Measurements from ENCODE around the gene EDA.

EDA gene

DNA sequence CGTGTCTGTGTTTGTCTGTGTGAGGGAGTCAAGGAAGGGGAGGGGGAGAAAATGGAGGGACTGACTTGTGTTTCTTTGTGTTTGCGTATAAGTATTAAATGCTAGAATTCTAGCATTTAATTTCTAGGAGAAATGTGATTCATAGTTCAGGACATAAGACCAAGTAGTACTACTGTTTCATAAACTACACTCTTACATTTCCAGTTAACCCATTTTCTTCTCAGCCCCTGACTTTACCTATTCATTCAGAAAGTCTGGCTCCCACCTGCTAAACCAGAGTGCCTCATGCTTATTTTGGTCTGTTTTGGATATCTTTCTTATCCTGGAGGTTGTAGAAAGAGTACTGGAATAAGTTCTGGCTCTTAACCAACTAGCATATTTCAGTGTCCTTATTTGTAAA is 14.2 kb downstream of the EDA start:
- peaks cover 0 to 3% of the 10 kb centered on the region in 2 donors for H3K27me3 Mint-ChIP-seq
- H3K9me3 Mint-ChIP-seq = no peaks in the 10 kb centered on the region
- H3K4me3 Mint-ChIP-seq = no peak overlapping the region

GRCh38 chrX:69664693-69665092 is 48.8 kb downstream of the EDA start:
- Mint-ChIP-seq H3K36me3 (peaks cover 0 to 2% of the 10 kb centered on the region in 2 donors), H3K4me1 (no peaks in the 10 kb centered on the region), H3K27me3 (no peaks in the 10 kb centered on the region), H3K27ac (no peak overlapping the region), H3K9me3 (peaks cover 12 to 36% of the 10 kb centered on the region in 2 donors), H3K4me3 (no peak overlapping the region)
- DNase-seq (no peak), ATAC-seq (replicated peaks) (no peak)

More for the DNA sequence above, 14.2 kb downstream of the EDA start:
- DNase-seq (no peak), ATAC-seq (replicated peaks) (no peak)
- Mint-ChIP-seq H3K4me1 (no peaks in the 10 kb centered on the region), H3K27ac (no peak overlapping the region), H3K36me3 (no peaks in the 10 kb centered on the region)

DNA sequence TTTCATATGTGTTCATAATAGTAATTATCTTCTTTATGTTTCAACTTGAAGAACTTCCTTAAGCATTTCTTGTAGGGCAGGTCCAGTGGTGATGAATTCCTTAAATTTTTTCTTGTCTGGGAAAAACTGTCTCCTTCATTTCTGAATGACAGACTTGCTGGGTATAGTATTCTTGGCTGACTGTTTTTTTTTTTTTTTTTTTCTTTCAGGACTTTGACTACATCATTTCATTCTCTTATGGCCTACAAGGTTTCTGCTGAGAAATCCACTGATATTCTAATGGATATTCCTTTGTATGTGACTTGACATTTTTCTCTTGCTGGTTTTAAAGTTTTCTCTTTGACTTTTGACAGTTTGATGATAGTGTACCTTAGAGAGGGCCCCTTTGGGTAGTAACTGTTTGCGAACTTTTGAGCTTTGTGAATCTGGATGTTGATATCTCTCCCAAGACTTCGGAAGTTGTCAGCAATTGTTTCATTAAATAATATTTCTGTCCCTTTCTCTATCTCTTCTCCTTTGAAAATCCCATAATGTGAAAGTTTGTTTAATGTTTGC is 54.2 kb downstream of the EDA start:
- H3K9me3 Mint-ChIP-seq = peaks cover 16 to 32% of the 10 kb centered on the region in 2 donors
- DNase-seq = no peak
- H3K4me1 Mint-ChIP-seq = no peaks in the 10 kb centered on the region
- no peak for ATAC-seq (replicated peaks)
- no peak overlapping the region for H3K4me3 Mint-ChIP-seq
- H3K36me3 Mint-ChIP-seq = peaks cover 2 to 3% of the 10 kb centered on the region in 2 donors
- no peaks in the 10 kb centered on the region for H3K27me3 Mint-ChIP-seq
- no peak overlapping the region for H3K27ac Mint-ChIP-seq

DNA sequence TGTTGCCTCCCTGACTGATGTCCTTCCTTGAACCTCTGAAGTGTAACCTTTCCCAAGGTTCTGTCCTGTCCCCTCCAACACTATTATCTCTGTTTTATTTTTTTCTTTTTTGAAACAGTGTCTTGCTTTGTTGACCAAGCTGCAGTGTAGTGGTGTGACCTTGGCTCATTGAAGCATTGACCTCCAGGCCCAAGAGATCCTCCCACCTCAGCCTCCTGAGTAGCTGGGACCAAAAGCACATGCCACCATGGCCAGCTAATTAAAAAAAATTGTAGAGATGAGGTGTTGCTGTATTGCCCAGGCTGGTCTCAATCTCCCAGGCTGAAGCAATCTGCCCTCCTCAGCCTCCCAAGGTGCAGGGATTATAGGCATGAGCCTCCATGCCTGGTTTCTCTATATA is 59.0 kb downstream of the EDA start:
- Mint-ChIP-seq H3K27me3 (no peaks in the 10 kb centered on the region), H3K36me3 (peaks cover 0 to 3% of the 10 kb centered on the region in 2 donors), H3K9me3 (peaks cover 11 to 14% of the 10 kb centered on the region in 2 donors), H3K27ac (no peak overlapping the region), H3K4me1 (no peaks in the 10 kb centered on the region), H3K4me3 (no peak overlapping the region)
- DNase-seq (no peak), ATAC-seq (replicated peaks) (no peak)

DNA sequence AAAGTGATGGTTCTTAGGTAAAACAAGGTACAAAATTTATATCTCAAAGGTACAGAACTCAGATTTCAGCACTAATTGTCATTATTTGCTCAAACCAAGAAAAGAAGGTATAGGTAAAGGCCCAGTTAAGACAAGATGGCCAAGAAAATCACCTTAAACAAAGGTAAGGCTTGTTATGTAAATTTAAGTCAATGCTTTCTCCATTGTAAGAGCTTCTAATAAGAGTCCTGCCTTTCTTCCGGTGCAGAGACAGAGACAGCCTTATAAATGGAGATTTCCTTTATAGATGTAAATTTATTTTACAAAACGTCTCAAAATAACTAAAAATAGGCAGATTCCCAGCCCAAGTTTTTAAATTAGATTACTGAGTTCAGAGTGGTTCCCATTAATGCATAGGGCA is 89.9 kb downstream of the EDA start:
- H3K27me3 Mint-ChIP-seq = no peaks in the 10 kb centered on the region
- DNase-seq (no peak), ATAC-seq (replicated peaks) (no peak)
- H3K27ac Mint-ChIP-seq = no peak overlapping the region
- H3K4me1 Mint-ChIP-seq = no peaks in the 10 kb centered on the region
- H3K4me3 Mint-ChIP-seq = no peak overlapping the region
- H3K9me3 Mint-ChIP-seq = peaks cover 8 to 10% of the 10 kb centered on the region in 2 donors
- H3K36me3 Mint-ChIP-seq = no peaks in the 10 kb centered on the region

GRCh38 chrX:69718102-69718501 is 102.2 kb downstream of the EDA start:
- no peak overlapping the region for H3K4me3 Mint-ChIP-seq
- DNase-seq (no peak), ATAC-seq (replicated peaks) (no peak)
- peaks cover 0 to 3% of the 10 kb centered on the region in 2 donors for H3K36me3 Mint-ChIP-seq
- no peaks in the 10 kb centered on the region for H3K4me1 Mint-ChIP-seq
- H3K27me3 Mint-ChIP-seq = no peaks in the 10 kb centered on the region
- H3K27ac Mint-ChIP-seq = no peak overlapping the region
- peaks cover 10 to 29% of the 10 kb centered on the region in 2 donors for H3K9me3 Mint-ChIP-seq

DNA sequence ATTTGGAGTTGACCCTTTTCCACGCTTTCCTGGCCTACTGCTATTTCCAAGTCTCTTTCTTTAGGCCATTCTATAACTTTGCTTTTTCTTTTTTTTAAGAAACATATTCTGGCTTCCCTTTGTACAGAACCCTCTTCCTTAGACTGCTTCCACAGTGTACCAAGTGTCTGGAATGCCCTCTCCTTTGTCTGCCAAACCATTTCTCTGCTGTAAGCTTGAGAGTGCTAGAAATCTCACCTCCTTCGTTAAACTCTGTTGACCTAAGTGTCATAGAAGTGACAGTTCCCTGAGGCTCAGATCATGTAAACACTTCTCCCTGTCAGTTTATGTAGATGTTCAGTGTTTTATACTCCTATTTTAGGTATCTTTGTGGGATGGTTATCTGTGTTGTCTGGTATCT is 108.4 kb downstream of the EDA start:
- no peaks in the 10 kb centered on the region for H3K27me3 Mint-ChIP-seq
- ATAC-seq (replicated peaks) (no peak), DNase-seq (no peak)
- no peak overlapping the region for H3K27ac Mint-ChIP-seq
- no peak overlapping the region for H3K4me3 Mint-ChIP-seq
- H3K36me3 Mint-ChIP-seq = peaks cover 0 to 3% of the 10 kb centered on the region in 2 donors
- H3K4me1 Mint-ChIP-seq = no peaks in the 10 kb centered on the region
- H3K9me3 Mint-ChIP-seq = peaks cover 2 to 7% of the 10 kb centered on the region in 2 donors

GRCh38 chrX:69740317-69740716 is 124.4 kb downstream of the EDA start:
- Mint-ChIP-seq H3K27me3 (no peaks in the 10 kb centered on the region), H3K36me3 (peaks cover 0 to 2% of the 10 kb centered on the region in 2 donors), H3K27ac (no peak overlapping the region), H3K4me3 (no peak overlapping the region), H3K4me1 (no peaks in the 10 kb centered on the region), H3K9me3 (peaks cover 7 to 14% of the 10 kb centered on the region in 2 donors)
- DNase-seq = no peak
- ATAC-seq (replicated peaks) = no peak

GRCh38 chrX:69741721-69742120 is 125.8 kb downstream of the EDA start:
- H3K9me3 Mint-ChIP-seq = peaks cover 7 to 14% of the 10 kb centered on the region in 2 donors

DNA sequence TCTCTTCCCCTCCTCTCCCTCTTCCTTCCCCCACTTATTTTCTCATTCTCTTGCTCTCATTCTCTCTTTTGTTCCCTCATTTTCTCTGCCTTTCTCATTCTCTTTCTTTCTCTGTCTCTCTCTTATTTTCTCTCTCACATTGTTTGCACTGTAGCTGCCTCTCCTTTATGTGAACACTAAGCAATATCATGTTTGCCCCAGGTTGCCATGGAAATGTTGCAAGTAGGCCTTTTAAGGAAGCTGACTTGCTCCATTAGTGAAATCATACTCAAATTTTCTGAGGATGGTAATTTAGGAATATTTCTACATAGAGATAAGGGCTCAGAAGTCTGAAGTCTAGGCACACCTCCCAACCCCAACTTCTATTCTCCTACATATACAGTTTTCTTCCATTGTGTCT is 130.1 kb downstream of the EDA start:
- ATAC-seq (replicated peaks) (no peak), DNase-seq (no peak)
- no peaks in the 10 kb centered on the region for H3K4me1 Mint-ChIP-seq
- H3K36me3 Mint-ChIP-seq = no peaks in the 10 kb centered on the region
- no peak overlapping the region for H3K4me3 Mint-ChIP-seq
- H3K9me3 Mint-ChIP-seq = peaks cover 4 to 6% of the 10 kb centered on the region in 2 donors
- no peaks in the 10 kb centered on the region for H3K27me3 Mint-ChIP-seq
- H3K27ac Mint-ChIP-seq = no peak overlapping the region

More at GRCh38 chrX:69741721-69742120, 125.8 kb downstream of the EDA start:
- Mint-ChIP-seq H3K27ac (no peak overlapping the region), H3K4me1 (no peaks in the 10 kb centered on the region), H3K4me3 (no peak overlapping the region), H3K36me3 (peaks cover 0 to 2% of the 10 kb centered on the region in 2 donors), H3K27me3 (no peaks in the 10 kb centered on the region)
- no peak for ATAC-seq (replicated peaks)
- no peak for DNase-seq

GRCh38 chrX:69748055-69748454 is 132.1 kb downstream of the EDA start:
- ATAC-seq (replicated peaks) (no peak), DNase-seq (no peak)
- H3K27me3 Mint-ChIP-seq = no peaks in the 10 kb centered on the region
- H3K4me3 Mint-ChIP-seq = no peak overlapping the region
- H3K36me3 Mint-ChIP-seq = no peaks in the 10 kb centered on the region
- H3K9me3 Mint-ChIP-seq = peaks cover 0 to 2% of the 10 kb centered on the region in 2 donors
- H3K27ac Mint-ChIP-seq = no peak overlapping the region
- no peaks in the 10 kb centered on the region for H3K4me1 Mint-ChIP-seq

DNA sequence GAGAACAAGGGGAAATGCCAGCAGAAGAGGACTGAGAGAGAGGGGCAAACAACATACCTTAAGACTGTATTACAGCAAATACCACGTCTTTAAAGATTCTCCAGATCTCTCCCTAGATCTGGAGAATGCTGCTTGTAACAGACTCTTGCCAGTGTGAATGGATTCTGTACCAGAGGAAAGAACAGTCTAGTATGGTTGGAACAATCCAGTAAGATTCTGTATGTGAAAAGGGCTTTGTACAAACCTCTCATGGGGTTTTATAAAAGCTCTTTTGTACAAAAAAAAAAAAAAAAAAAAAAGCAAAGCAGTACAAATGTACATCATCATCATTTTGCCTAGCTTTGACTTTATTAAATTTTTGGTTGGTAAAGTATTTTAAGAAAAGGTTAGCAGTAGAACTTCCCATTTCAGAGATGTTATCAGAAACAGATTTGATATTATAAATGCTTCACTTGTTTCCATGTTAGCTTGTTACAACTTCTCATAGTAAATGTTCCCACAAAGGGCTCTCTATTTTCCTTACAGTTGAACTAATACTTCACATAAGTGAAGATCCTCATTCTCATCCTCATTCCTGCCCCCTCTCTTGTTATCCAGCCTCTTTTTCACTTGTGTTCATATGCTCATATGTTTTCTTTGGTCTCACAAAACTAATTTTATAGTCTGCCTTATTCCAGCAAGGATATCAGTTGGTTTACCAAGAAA is 144.2 kb downstream of the EDA start:
- H3K4me1 Mint-ChIP-seq = no peaks in the 10 kb centered on the region
- H3K27ac Mint-ChIP-seq = no peak overlapping the region
- ATAC-seq (replicated peaks) = no peak
- H3K4me3 Mint-ChIP-seq = no peak overlapping the region
- peaks cover 0 to under 1% of the 10 kb centered on the region in 2 donors for H3K9me3 Mint-ChIP-seq
- no peaks in the 10 kb centered on the region for H3K36me3 Mint-ChIP-seq
- H3K27me3 Mint-ChIP-seq = no peaks in the 10 kb centered on the region
- DNase-seq = no peak

GRCh38 chrX:69761633-69762032 is 145.7 kb downstream of the EDA start:
- Mint-ChIP-seq H3K9me3 (no peaks in the 10 kb centered on the region), H3K4me3 (no peak overlapping the region), H3K4me1 (no peaks in the 10 kb centered on the region), H3K27ac (no peak overlapping the region), H3K27me3 (no peaks in the 10 kb centered on the region), H3K36me3 (no peaks in the 10 kb centered on the region)
- no peak for DNase-seq
- ATAC-seq (replicated peaks) = no peak

DNA sequence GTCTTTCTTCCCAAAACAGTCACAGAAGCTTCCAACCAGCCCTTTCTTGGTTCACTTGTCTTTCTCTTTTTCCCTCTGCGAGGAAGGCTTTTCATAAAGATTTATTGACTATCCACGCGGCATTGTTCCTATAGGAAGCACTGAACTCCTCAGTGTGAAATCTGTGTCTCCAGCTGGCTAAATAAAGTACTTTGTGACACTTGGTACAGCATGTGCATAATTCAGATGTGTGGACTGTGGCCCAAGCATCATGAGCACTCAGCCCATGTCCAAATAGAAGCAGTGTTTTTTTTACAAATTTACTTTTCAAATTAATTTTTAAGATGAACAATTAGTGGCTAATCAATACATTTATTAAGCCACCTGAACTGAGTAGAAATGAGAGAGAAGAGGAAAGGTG is 146.4 kb downstream of the EDA start:
- ATAC-seq (replicated peaks) (no peak), DNase-seq (no peak)
- no peak overlapping the region for H3K27ac Mint-ChIP-seq
- H3K36me3 Mint-ChIP-seq = no peaks in the 10 kb centered on the region
- no peak overlapping the region for H3K4me3 Mint-ChIP-seq
- no peaks in the 10 kb centered on the region for H3K27me3 Mint-ChIP-seq
- H3K9me3 Mint-ChIP-seq = no peaks in the 10 kb centered on the region
- no peaks in the 10 kb centered on the region for H3K4me1 Mint-ChIP-seq

DNA sequence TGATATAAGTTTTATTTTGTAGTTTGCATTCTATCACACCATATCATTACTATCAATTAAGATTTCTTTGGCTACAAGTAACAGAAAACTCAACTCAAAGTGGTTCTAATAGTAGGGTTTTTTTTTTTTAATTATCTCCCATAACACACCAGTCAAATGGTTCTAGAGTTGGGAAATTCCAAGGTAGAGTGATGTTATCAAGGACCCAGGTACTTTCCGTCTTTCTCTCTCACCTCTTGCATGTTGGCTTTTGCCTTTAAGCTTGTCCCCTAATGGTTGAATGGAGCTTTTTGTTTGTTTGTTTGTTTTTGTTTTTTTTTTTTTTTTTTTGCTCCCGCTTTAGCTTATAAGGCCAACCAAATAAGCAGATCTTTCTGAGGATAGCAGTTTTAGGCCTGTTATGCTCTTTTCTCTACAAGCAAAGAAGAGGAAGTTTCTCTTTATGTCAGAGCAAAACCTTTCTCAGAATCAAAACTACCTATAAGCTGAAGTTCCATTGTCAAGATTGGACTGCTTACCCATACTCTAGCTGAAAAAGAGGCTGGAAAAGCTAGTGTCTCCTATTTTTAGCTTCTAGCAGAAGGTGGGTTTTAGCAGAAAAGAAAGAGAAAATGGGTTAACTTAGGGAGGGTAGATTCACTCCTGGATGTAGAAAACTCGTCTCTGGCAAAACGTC is 177.5 kb downstream of the EDA start:
- H3K4me3 Mint-ChIP-seq = no peak overlapping the region
- no peak overlapping the region for H3K27ac Mint-ChIP-seq
- no peak for DNase-seq
- H3K4me1 Mint-ChIP-seq = no peaks in the 10 kb centered on the region
- peaks cover 0 to 13% of the 10 kb centered on the region in 2 donors for H3K27me3 Mint-ChIP-seq
- ATAC-seq (replicated peaks) = no peak
- no peaks in the 10 kb centered on the region for H3K36me3 Mint-ChIP-seq
- H3K9me3 Mint-ChIP-seq = peaks cover 4 to 5% of the 10 kb centered on the region in 2 donors

Measured in stimulated activated naive B cell treated with anti-CD40 and anti-IgM and Interleukin-4, amounts not matched to agents 10 μg/mL and 1 μg/mL and 100 μg/mL, for 72 hours (primary cell).